Mesenchymal stem cell (in vitro differentiated cells and primary cell): ENCODE data around the gene PER3.
A peak's percentile ranks its signal among the peaks of the same experiment; 100 is the strongest.

ENCODE experiments used
- DNase-seq: peaks from one replicate; pipeline ENCODE4 v3.0.0-alpha.2; 2013
- H2AFZ ChIP-seq: one replicate; pipeline ENCODE4 v1.6.1; 2013; ENCODE audit warnings: low read depth, mild to moderate bottlenecking, control low read depth, inconsistent platforms, low read length, moderate library complexity
- H2AK5ac ChIP-seq: 2 replicates; pipeline ENCODE4 v1.6.1; 2013; ENCODE audit warnings: low read length, moderate library complexity, mild to moderate bottlenecking, inconsistent platforms; ENCODE audit not compliant: severe bottlenecking
- H2BK120ac ChIP-seq: one replicate; pipeline ENCODE4 v1.6.1; 2013; ENCODE audit warnings: low read depth, mild to moderate bottlenecking, inconsistent platforms, low read length, moderate library complexity
- H2BK12ac ChIP-seq, 2 experiments: one replicate each; pipeline ENCODE4 v1.6.1; 2013; ENCODE audit warnings: inconsistent platforms in 2 of 2, low read length in 2 of 2, mild to moderate bottlenecking in 2 of 2, moderate library complexity in 2 of 2, control low read depth in 1 of 2
- H2BK15ac ChIP-seq: one replicate; pipeline ENCODE4 v1.6.1; 2013; ENCODE audit warnings: mild to moderate bottlenecking, low read depth, inconsistent platforms; ENCODE audit not compliant: poor library complexity, severe bottlenecking
- H2BK5ac ChIP-seq: 2 replicates; pipeline ENCODE4 v1.6.1; 2013; ENCODE audit warnings: low read depth, mild to moderate bottlenecking, low read length, control low read depth, inconsistent platforms; ENCODE audit not compliant: poor library complexity, severe bottlenecking
- H3K14ac ChIP-seq, 2 experiments: one replicate each; pipeline ENCODE4 v1.6.1; 2013; ENCODE audit warnings: inconsistent platforms in 2 of 2, low read length in 2 of 2, control low read depth in 1 of 2, mild to moderate bottlenecking in 1 of 2, moderate library complexity in 1 of 2
- H3K18ac ChIP-seq, 2 experiments: one replicate each; pipeline ENCODE4 v1.6.1; 2013; ENCODE audit warnings: inconsistent platforms in 2 of 2, low read length in 2 of 2, control low read depth in 1 of 2, low read depth in 1 of 2, mild to moderate bottlenecking in 1 of 2
- H3K23ac ChIP-seq, 2 experiments: one replicate each; pipeline ENCODE4 v1.6.1; 2013; ENCODE audit warnings: inconsistent platforms in 2 of 2, low read length in 2 of 2, mild to moderate bottlenecking in 2 of 2, moderate library complexity in 2 of 2, control low read depth in 1 of 2
- H3K27ac ChIP-seq: 2 replicates; pipeline ENCODE4 v1.5.1; 2013; ENCODE audit warnings: mild to moderate bottlenecking, moderate library complexity, low read length, control low read depth, inconsistent platforms; ENCODE audit not compliant: poor library complexity, severe bottlenecking
- H3K27me3 ChIP-seq, 2 experiments: 2 replicates each; pipeline versions ENCODE4 v1.6.1 to v1.7.0; 2013; ENCODE audit warnings: low read length in 2 of 2, mild to moderate bottlenecking in 2 of 2, moderate library complexity in 2 of 2, control low read depth in 1 of 2, inconsistent platforms in 1 of 2; ENCODE audit not compliant: control insufficient read depth in 1 of 2, insufficient read depth in 1 of 2
- H3K36me3 ChIP-seq, 2 experiments: 2 replicates each; pipeline versions ENCODE4 v1.6.1 to v1.7.0; 2013; ENCODE audit warnings: low read length in 2 of 2, control low read depth in 1 of 2, inconsistent platforms in 1 of 2, low read depth in 1 of 2, mild to moderate bottlenecking in 1 of 2; ENCODE audit not compliant: insufficient read depth in 2 of 2, control insufficient read depth in 1 of 2
- H3K4ac ChIP-seq, 2 experiments: one replicate each; pipeline ENCODE4 v1.6.1; 2013; ENCODE audit warnings: inconsistent platforms in 2 of 2, low read length in 2 of 2, mild to moderate bottlenecking in 2 of 2, moderate library complexity in 2 of 2, control low read depth in 1 of 2, low read depth in 1 of 2
- H3K4me1 ChIP-seq: 2 replicates; pipeline ENCODE4 v1.6.1; 2013; ENCODE audit warnings: low read depth, low read length, control low read depth; ENCODE audit not compliant: control insufficient read depth, insufficient read depth
- H3K4me2 ChIP-seq: 2 replicates; pipeline ENCODE4 v1.6.1; 2013; ENCODE audit warnings: low read length, mild to moderate bottlenecking, inconsistent platforms; ENCODE audit not compliant: poor library complexity, severe bottlenecking
- H3K4me3 ChIP-seq, 2 experiments: 2 replicates each; pipeline versions ENCODE4 v1.5.1 to v1.7.0; 2013; ENCODE audit warnings: low read length in 2 of 2, mild to moderate bottlenecking in 2 of 2, control low read depth in 1 of 2, low read depth in 1 of 2; ENCODE audit not compliant: insufficient read depth in 1 of 2
- H3K79me1 ChIP-seq: replicated peaks from 2 replicates; pipeline ENCODE4 v1.6.1; 2013; ENCODE audit warnings: mild to moderate bottlenecking, control low read depth, low read length, inconsistent platforms; ENCODE audit not compliant: poor library complexity, severe bottlenecking
- H3K9ac ChIP-seq: 2 replicates; pipeline ENCODE4 v1.7.0; 2013; ENCODE audit warnings: mild to moderate bottlenecking, low read length, moderate library complexity
- H3K9me3 ChIP-seq: 2 replicates; pipeline ENCODE4 v1.7.0; 2013; ENCODE audit warnings: mild to moderate bottlenecking, low read length; ENCODE audit not compliant: control insufficient read depth
- H4K8ac ChIP-seq: one replicate; pipeline ENCODE4 v1.6.1; 2013; ENCODE audit warnings: inconsistent platforms, mild to moderate bottlenecking, low read length, moderate library complexity
- H4K91ac ChIP-seq: one replicate; pipeline ENCODE4 v1.6.1; 2013; ENCODE audit warnings: mild to moderate bottlenecking, low read length, inconsistent platforms
- WGBS: methylation state at CpG from one replicate; pipeline ENCODE4 v1.1.7; 2013; ENCODE audit warnings: mixed read lengths; 5-methylcytosine and 5-hydroxymethylcytosine counted together

The PER3 gene

DNA sequence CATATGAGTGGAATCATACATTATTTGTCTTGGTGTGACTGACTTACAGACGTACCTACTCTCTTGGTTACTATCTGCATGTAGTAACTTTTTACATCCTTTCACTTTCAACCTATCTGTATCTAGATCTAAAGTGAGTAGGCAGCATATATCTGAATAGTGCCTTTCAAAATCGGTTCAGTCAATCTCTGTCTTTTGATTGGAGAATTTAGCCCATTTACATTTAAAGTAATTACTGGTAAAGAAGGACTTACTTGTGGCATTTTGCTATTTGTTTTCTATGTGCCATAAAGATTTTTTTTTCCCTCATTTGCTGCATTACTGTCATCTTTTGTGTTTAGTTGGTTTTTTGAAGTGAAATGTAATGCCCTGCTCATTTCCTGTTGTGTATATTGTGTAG, 54.6 kb downstream of the PER3 start:
- H3K9ac ChIP-seq = no peak overlapping the region
- peaks cover 28% of the 10 kb centered on the region for H3K9me3 ChIP-seq
- H3K36me3 ChIP-seq = peaks cover 8 to 92% of the 10 kb centered on the region in 2 experiments
- no peak overlapping the region for H4K91ac ChIP-seq
- H3K4me3 ChIP-seq = peak overlapping the region in 1 of 2 experiments; percentile 12
- H2BK15ac ChIP-seq = no peak overlapping the region
- no peak overlapping the region for H4K8ac ChIP-seq
- no peak overlapping the region for H3K4ac ChIP-seq
- H3K18ac ChIP-seq = no peak overlapping the region
- no peaks in the 10 kb centered on the region for H3K4me1 ChIP-seq
- no peaks in the 10 kb centered on the region for H3K27me3 ChIP-seq
- no peak overlapping the region for H3K23ac ChIP-seq
- no peak overlapping the region for H3K27ac ChIP-seq
- no peak overlapping the region for H3K4me2 ChIP-seq
- H2BK5ac ChIP-seq = no peak overlapping the region
- H3K14ac ChIP-seq = no peak overlapping the region
- 100% methylated on average over 1 of the region's 2 CpGs for WGBS
- no peak overlapping the region for H2AFZ ChIP-seq
- DNase-seq = no peak
- no peaks in the 10 kb centered on the region for H3K79me1 ChIP-seq
- no peak overlapping the region for H2AK5ac ChIP-seq
- no peak overlapping the region for H2BK120ac ChIP-seq
- no peak overlapping the region for H2BK12ac ChIP-seq

- no peak overlapping the region for H2BK15ac ChIP-seq
- no peak overlapping the region for H4K8ac ChIP-seq
- H3K4me3 ChIP-seq = no peak overlapping the region
- H3K9me3 ChIP-seq = peaks cover 28% of the 10 kb centered on the region
- no peak overlapping the region for H3K18ac ChIP-seq
- no peak overlapping the region for H3K14ac ChIP-seq
- H3K79me1 ChIP-seq = no peaks in the 10 kb centered on the region
- H3K23ac ChIP-seq = no peak overlapping the region
- H2BK120ac ChIP-seq = no peak overlapping the region
- WGBS = 94% methylated on average over 3 of the region's 3 CpGs
- no peak overlapping the region for H3K9ac ChIP-seq
- no peaks in the 10 kb centered on the region for H3K27me3 ChIP-seq
- DNase-seq = no peak
- no peak overlapping the region for H2AFZ ChIP-seq
- H3K27ac ChIP-seq = no peak overlapping the region
- H2AK5ac ChIP-seq = no peak overlapping the region
- no peak overlapping the region for H2BK5ac ChIP-seq
- no peaks in the 10 kb centered on the region for H3K4me1 ChIP-seq
- H3K36me3 ChIP-seq = peaks cover 8 to 95% of the 10 kb centered on the region in 2 experiments
- no peak overlapping the region for H2BK12ac ChIP-seq
- no peak overlapping the region for H3K4me2 ChIP-seq
- no peak overlapping the region for H4K91ac ChIP-seq
- H3K4ac ChIP-seq = no peak overlapping the region
Measured at GRCh38 chr1:7839526-7839925, 55.4 kb downstream of the PER3 start.

- no peak for DNase-seq
- no peaks in the 10 kb centered on the region for H3K4me1 ChIP-seq
- no peak overlapping the region for H2AK5ac ChIP-seq
- no peak overlapping the region for H3K4me2 ChIP-seq
- no peaks in the 10 kb centered on the region for H3K79me1 ChIP-seq
- WGBS = 96% methylated on average over 2 of the region's 4 CpGs
- no peak overlapping the region for H4K8ac ChIP-seq
- H3K14ac ChIP-seq = no peak overlapping the region
- no peak overlapping the region for H2BK120ac ChIP-seq
- no peak overlapping the region for H3K4ac ChIP-seq
- H3K23ac ChIP-seq = no peak overlapping the region
- peaks cover 21% of the 10 kb centered on the region for H3K9me3 ChIP-seq
- H3K27me3 ChIP-seq = no peaks in the 10 kb centered on the region
- H3K18ac ChIP-seq = no peak overlapping the region
- no peak overlapping the region for H2AFZ ChIP-seq
- no peak overlapping the region for H3K4me3 ChIP-seq
- no peak overlapping the region for H2BK15ac ChIP-seq
- no peak overlapping the region for H2BK5ac ChIP-seq
- peaks cover 4 to 75% of the 10 kb centered on the region in 2 experiments for H3K36me3 ChIP-seq
- H3K9ac ChIP-seq = no peak overlapping the region
- no peak overlapping the region for H2BK12ac ChIP-seq
- H3K27ac ChIP-seq = no peak overlapping the region
- no peak overlapping the region for H4K91ac ChIP-seq
Measured at GRCh38 chr1:7842517-7842916, 58.4 kb downstream of the PER3 start.

DNA sequence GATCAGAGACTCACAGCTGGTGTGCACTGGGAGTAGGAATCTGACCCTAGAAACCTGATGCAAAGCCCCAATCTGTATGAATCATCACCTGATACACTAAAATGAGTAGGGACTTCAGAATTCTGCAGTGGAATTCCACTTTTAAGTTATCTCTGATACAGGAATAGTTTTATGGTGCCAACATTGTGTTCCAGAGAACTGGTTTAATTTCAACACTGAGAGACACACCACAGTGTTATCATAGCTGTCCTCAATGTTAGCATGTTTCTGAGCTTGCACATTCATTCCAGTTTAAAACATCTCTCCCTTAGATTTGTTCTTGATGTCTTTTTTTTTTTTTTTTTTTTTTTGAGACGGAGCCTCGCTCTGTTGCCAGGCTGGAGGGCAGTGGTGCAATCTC, 61.7 kb downstream of the PER3 start:
- Histone ChIP-seq H4K8ac (no peak overlapping the region), H3K4me2 (no peak overlapping the region), H3K27me3 (no peaks in the 10 kb centered on the region), H2AFZ (no peak overlapping the region), H3K4ac (no peak overlapping the region), H3K4me1 (no peaks in the 10 kb centered on the region), H2BK120ac (no peak overlapping the region), H3K14ac (no peak overlapping the region), H2BK5ac (no peak overlapping the region), H3K9me3 (no peaks in the 10 kb centered on the region), H3K18ac (no peak overlapping the region), H3K79me1 (no peaks in the 10 kb centered on the region), H3K23ac (no peak overlapping the region), H3K4me3 (no peak overlapping the region), H3K36me3 (peaks cover 0 to 43% of the 10 kb centered on the region in 2 experiments), H2BK12ac (no peak overlapping the region), H2BK15ac (no peak overlapping the region), H2AK5ac (no peak overlapping the region), H3K9ac (no peak overlapping the region), H3K27ac (no peak overlapping the region), H4K91ac (no peak overlapping the region)
- no peak for DNase-seq
- WGBS = 100% methylated on average over 2 of the region's 2 CpGs
